Fibroblast of villous mesenchyme (primary cell): ENCODE data around the gene TRIM24. TPM values are rescaled to one million over a fixed set of nuclear protein-coding genes. Genes with fewer than 3 reads are reported as not detected.

Source experiments
- DNase-seq: peaks from one replicate; pipeline ENCODE4 v3.0.0-alpha.2; 2010; ENCODE audit warnings: low read depth
- H3K4me3 ChIP-seq: 2 replicates; pipeline ENCODE4 v1.5.1; 2011; ENCODE audit warnings: low read depth, mild to moderate bottlenecking, low read length
- total RNA-seq: library from RNA; depleted of rRNA; stranded (reverse); fragments of >200 nt; gene quantifications from 2 replicates; pipeline ENCODE4 v1.2.3, GENCODE V29; 2012
- TF ChIP-seq, protein P1 (sequence below): IDR thresholded peaks from 2 replicates; pipeline ENCODE4 v1.5.1; 2012; ENCODE audit warnings: low read depth, mild to moderate bottlenecking, low read length; ENCODE audit not compliant: insufficient read depth

The TRIM24 gene
- total RNA-seq, 1 donor: 10.4 TPM

DNA sequence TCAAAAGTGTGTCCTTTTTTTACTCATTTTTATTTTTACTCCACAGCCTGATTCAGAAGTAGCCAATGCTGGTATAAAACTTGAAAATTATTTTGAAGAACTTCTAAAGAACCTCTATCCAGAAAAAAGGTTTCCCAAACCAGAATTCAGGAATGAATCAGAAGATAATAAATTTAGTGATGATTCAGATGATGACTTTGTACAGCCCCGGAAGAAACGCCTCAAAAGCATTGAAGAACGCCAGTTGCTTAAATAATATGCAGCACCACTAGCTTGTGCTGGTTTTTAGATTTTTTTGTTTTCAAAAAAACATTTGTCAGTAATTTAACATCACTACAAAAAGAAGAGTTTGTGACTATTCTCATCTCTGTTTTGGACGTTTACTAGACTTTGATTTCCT lies 124.6 kb downstream of the TRIM24 start:
- H3K4me3 ChIP-seq: no peak overlapping the region
- TF ChIP-seq, protein P1, sequence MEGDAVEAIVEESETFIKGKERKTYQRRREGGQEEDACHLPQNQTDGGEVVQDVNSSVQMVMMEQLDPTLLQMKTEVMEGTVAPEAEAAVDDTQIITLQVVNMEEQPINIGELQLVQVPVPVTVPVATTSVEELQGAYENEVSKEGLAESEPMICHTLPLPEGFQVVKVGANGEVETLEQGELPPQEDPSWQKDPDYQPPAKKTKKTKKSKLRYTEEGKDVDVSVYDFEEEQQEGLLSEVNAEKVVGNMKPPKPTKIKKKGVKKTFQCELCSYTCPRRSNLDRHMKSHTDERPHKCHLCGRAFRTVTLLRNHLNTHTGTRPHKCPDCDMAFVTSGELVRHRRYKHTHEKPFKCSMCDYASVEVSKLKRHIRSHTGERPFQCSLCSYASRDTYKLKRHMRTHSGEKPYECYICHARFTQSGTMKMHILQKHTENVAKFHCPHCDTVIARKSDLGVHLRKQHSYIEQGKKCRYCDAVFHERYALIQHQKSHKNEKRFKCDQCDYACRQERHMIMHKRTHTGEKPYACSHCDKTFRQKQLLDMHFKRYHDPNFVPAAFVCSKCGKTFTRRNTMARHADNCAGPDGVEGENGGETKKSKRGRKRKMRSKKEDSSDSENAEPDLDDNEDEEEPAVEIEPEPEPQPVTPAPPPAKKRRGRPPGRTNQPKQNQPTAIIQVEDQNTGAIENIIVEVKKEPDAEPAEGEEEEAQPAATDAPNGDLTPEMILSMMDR: no peak
- no peak for DNase-seq

DNA sequence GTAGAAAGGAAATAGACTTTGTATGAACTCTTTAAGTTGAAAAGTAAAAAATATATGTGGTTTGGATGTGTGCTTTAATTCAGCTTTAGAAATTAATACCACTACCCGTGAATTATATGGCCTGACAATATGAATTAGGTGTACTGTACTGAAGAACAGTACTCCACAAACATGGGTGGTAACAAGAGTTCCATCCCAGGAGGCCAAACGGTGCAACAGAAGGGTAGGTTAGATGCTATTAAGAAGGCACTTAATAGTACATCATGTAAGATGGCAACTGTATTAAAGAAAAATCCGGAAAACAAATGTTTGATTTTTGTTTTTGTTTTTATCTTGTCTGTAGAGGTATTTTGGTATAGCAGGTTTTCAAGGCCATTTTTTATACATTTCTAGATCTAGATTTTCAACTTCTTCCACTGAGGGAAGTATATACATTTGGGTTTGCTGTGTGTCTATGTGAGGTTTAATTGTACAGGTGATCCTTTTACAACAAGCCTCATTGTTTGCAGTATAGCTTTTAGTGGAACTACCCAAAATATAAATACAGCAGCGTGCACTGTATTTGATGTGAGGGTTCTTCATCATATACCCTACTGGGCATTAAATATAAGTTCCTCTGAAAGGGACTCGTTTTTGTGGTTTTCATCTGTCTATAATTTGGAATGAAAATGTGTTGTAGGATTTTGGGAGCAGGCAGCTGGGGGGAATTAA lies 125.4 kb downstream of the TRIM24 start:
- H3K4me3 ChIP-seq: no peak overlapping the region
- TF ChIP-seq, protein P1: no peak
- no peak for DNase-seq

DNA sequence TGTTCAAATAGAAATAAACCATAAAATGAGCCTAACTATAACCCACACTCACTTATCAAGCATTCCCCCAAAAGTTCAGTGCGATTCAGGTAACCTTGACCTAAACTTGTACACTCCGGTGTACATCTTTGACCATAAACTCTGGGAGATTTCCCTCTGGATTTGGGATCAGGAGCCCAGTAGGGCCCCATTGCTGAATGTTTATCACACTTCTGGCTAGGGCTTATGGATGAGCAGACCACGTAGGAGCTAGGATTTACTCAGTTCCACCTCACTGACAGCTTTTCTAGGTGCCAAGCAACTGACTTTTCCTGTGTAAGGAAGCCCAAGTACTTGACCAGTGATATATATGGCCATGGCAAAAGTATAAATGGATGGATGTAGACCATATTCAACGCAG lies 127.4 kb downstream of the TRIM24 start:
- H3K4me3 ChIP-seq: no peak overlapping the region
- TF ChIP-seq, protein P1: no peak
- no peak for DNase-seq

- no peak overlapping the region for H3K4me3 ChIP-seq
- no peak for DNase-seq
- TF ChIP-seq, protein P1: no peak
Observed at GRCh38 chr7:138588986-138589385, 128.9 kb downstream of the TRIM24 start.

DNA sequence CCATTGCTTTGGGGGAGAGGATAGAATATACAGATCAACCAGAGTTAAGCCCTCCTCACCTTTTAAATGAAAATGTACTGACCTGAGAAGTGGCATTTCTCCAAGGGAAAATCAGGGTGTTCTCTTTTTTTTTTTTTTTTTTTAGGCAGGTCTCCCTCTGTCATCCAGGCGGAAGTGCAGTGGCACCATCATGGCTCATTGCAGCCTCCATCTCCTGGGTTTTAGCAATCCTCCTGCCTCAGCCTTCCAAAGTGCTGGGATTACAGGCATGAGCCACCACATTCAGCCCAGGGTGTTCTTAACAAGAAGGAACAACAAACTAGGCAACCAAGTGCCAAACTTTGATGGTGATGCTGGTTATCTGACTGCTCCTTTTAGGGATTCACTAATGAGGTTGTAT lies 130.1 kb downstream of the TRIM24 start:
- H3K4me3 ChIP-seq: no peak overlapping the region
- TF ChIP-seq, protein P1: no peak
- no peak for DNase-seq

DNA sequence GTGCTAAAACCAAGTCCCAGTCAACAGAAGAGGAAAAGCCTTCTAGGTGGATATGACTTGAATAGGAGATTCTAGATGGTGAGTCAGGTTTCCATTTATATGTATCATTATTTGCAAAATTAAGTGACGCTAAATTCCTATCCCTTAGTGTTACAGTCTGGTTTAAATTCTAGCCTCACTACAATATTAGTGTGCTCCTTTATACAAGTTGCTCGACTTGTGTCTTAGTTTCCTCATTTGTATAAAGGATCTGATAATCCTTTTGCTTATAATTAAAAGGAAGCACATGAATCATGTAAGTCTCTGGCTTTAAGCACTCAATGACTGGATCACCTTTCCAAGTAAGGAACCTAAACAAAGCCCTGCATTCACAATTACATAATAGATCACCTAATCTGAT lies 135.4 kb downstream of the TRIM24 start:
- TF ChIP-seq, protein P1: no peak
- DNase-seq: no peak

DNA sequence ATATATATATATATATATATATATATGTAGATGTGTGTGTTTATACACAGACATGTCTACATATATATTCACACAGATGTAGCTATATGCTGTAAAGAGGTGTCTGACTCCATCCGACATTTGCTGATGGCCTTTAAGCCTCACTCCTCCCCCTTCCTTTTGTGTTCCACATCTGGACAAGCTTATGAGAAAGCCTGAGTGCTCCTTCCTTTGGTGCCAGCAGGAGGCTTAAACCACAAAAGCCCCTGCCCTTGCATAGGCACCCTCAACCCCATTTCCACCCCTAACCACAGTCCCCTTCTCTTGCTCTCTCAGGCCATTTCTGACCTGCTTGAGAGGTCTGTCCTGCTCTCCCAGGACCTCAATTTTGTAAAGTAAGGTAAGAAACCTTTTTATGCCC lies 142.4 kb downstream of the TRIM24 start:
- H3K4me3 ChIP-seq: no peak overlapping the region
- DNase-seq: no peak
- TF ChIP-seq, protein P1: peak; percentile 2

More for the DNA sequence above, 135.4 kb downstream of the TRIM24 start:
- H3K4me3 ChIP-seq: no peak overlapping the region
